Dendritic cell treated with granulocyte-macrophage colony-stimulating factor and Interleukin-4, amounts not matched to agents 40 ng/mL and 50 ng/mL, for 4 days (primary cell): ENCODE measurements around the gene RIMBP2.

Source experiments
- H3K27ac Mint-ChIP-seq: one replicate; pipeline ENCODE4 v1.8.0; 2022; ENCODE audit warnings: mild to moderate bottlenecking, mixed read lengths
- H3K27me3 Mint-ChIP-seq: one replicate; pipeline ENCODE4 v1.8.0; 2022; ENCODE audit warnings: mild to moderate bottlenecking, mixed read lengths
- H3K36me3 Mint-ChIP-seq: one replicate; pipeline ENCODE4 v1.8.0; 2022; ENCODE audit warnings: low read depth, mixed read lengths
- H3K4me1 Mint-ChIP-seq: one replicate; pipeline ENCODE4 v1.8.0; 2022; ENCODE audit warnings: low read depth, mixed read lengths
- H3K4me3 Mint-ChIP-seq: one replicate; pipeline ENCODE4 v1.8.0; 2022; ENCODE audit warnings: mild to moderate bottlenecking, moderate library complexity, mixed read lengths
- H3K9me3 Mint-ChIP-seq: one replicate; pipeline ENCODE4 v1.8.0; 2022; ENCODE audit warnings: mixed read lengths
- intact Hi-C: fragments of 100-400 bp; cut with micrococcal nuclease; formaldehyde crosslinking; loops from one replicate; pipeline ENCODE4 v1.15.0; 2022

RIMBP2 gene

GRCh38 chr12:130619385-130620001 lies 96.6 kb downstream of the RIMBP2 start:
- no peaks in the 10 kb centered on the region for H3K36me3 Mint-ChIP-seq
- no peaks in the 10 kb centered on the region for H3K27me3 Mint-ChIP-seq
- no peak overlapping the region for H3K4me3 Mint-ChIP-seq
- H3K9me3 Mint-ChIP-seq = no peaks in the 10 kb centered on the region
- no peak overlapping the region for H3K27ac Mint-ChIP-seq
- intact Hi-C loops = no loop called here
- no peaks in the 10 kb centered on the region for H3K4me1 Mint-ChIP-seq

DNA sequence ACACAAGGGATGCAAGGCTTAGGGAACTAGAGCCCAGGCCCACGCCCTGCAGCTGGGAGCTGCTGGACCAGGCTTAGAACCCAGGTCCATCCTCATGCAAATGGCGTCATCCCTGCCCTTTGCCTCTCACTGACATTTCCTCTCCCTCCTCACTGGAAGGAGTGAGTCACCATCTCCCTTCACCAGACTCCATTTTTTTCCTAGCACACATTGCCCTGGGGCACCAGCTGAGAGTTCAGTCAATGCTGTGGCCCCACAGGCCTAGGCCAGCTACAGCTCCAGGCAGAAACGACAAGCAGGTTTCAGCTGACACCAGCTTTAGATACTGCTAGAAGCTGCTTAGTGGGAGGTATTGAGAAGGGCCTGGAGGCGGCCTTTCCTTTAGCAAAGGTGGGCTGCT lies 98.9 kb downstream of the RIMBP2 start:
- Mint-ChIP-seq H3K27ac (no peak overlapping the region), H3K36me3 (no peaks in the 10 kb centered on the region), H3K9me3 (no peaks in the 10 kb centered on the region), H3K4me1 (no peaks in the 10 kb centered on the region), H3K4me3 (no peak overlapping the region), H3K27me3 (no peaks in the 10 kb centered on the region)
- intact Hi-C loops = no loop called here

DNA sequence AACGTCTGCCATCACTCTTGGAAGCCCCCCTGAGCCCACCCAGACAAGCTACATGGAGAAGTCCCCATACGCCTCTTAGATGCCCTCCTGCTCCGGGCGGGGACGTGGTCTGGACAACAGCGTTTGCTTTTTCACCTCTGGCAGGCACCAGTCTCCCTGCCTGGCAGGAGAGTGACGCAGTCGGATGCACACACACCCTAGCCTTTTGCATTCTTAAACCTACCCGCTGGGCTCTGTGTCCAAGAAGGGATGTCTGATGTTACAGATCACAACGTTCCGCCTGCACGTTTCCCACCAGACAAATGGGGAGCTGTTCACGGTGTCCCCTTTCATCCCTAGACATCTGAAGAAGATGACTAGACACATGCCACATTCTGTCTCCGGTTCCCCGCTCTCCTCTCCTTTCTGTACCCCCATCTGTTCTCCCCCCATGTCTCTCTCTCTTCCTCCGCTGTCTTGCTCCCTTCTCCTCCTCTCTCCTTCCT lies 100.2 kb downstream of the RIMBP2 start:
- Mint-ChIP-seq H3K4me1 (no peaks in the 10 kb centered on the region), H3K4me3 (no peak overlapping the region), H3K9me3 (no peaks in the 10 kb centered on the region), H3K36me3 (no peaks in the 10 kb centered on the region), H3K27me3 (no peaks in the 10 kb centered on the region), H3K27ac (no peak overlapping the region)
- intact Hi-C loops = no loop called here

DNA sequence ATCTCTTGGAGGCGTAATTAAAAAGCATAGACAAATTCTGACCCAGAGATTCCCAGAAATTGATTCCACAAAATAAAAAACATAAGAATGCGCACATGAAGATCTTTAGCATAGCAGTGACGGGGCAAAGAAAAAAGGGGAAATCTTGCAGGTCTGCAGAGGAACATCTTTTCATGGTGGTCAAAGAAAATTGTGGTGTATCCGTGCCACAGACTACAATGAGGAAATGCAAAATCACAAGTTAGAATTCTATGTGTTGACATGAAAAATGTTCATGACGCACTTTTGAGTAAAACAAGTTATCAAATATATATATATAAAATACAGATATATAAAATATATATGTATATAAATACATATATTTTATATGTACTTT lies 101.6 kb downstream of the RIMBP2 start:
- Mint-ChIP-seq H3K27me3 (no peaks in the 10 kb centered on the region), H3K4me3 (no peak overlapping the region), H3K27ac (no peak overlapping the region), H3K4me1 (no peaks in the 10 kb centered on the region), H3K36me3 (no peaks in the 10 kb centered on the region), H3K9me3 (no peaks in the 10 kb centered on the region)
- intact Hi-C loops = no loop called here

DNA sequence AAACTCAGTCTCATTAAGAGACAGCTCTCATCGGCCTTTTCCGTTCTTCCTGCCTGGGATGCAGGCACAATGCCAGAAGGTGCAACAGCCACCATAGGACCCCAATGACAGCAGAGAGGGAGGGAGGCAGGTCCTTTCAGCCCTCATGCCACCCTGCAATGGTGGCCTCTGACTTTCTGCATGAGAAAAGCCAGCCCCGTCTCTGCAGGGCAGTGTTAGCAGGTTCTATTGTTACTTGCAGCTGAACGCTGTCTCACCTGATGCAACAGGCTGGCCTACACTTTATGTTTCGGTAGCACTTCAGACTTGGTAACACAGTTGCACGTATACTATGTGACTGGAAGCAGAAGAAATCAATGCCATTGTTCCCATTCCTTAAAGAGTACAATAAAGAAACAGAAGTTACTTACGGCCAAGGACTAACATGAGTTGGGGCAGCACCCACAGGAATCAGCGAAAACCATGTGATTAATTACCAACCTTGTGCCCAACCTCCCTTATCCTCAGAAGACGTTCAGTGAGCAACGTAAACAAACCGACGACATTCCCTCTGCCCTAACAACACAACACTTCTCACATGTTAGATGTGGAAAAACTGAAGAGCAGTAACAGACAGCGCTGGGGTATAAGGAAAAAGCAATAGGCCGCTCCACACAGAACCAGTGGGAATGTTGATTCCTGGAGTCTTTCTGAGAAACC lies 102.1 kb downstream of the RIMBP2 start:
- intact Hi-C loops = no loop called here
- H3K27ac Mint-ChIP-seq = no peak overlapping the region

DNA sequence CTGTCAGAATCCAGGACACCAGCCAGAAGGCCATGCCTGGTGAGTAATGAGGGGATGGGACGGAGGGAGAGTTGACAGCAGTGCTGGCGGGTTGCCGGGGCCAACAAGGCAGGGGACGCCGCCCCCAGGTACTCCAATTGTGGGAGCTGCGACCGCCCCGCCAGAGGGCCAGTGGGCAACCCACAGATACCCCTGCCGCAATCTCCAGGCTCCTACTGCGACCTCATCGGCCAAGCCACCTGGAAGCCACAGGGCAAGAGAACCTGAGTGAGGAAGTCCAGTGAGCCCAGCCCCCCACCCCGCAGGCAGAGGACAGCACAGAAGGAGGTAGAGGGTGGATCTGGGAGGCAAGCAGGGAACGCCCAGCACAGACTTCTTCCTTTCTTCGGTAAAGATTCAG lies 103.0 kb downstream of the RIMBP2 start:
- H3K9me3 Mint-ChIP-seq = no peaks in the 10 kb centered on the region
- intact Hi-C loops = no loop called here
- H3K27ac Mint-ChIP-seq = no peak overlapping the region
- H3K4me3 Mint-ChIP-seq = no peak overlapping the region
- no peaks in the 10 kb centered on the region for H3K27me3 Mint-ChIP-seq
- no peaks in the 10 kb centered on the region for H3K4me1 Mint-ChIP-seq
- no peaks in the 10 kb centered on the region for H3K36me3 Mint-ChIP-seq

More for the DNA sequence above, 102.1 kb downstream of the RIMBP2 start:
- no peaks in the 10 kb centered on the region for H3K9me3 Mint-ChIP-seq
- H3K4me1 Mint-ChIP-seq = no peaks in the 10 kb centered on the region
- H3K27me3 Mint-ChIP-seq = no peaks in the 10 kb centered on the region
- H3K4me3 Mint-ChIP-seq = no peak overlapping the region
- H3K36me3 Mint-ChIP-seq = no peaks in the 10 kb centered on the region

- H3K36me3 Mint-ChIP-seq = no peaks in the 10 kb centered on the region
- H3K27ac Mint-ChIP-seq = no peak overlapping the region
- no peaks in the 10 kb centered on the region for H3K27me3 Mint-ChIP-seq
- H3K4me3 Mint-ChIP-seq = no peak overlapping the region
- H3K9me3 Mint-ChIP-seq = no peaks in the 10 kb centered on the region
- no peaks in the 10 kb centered on the region for H3K4me1 Mint-ChIP-seq
- intact Hi-C loops = no loop called here
Measured at GRCh38 chr12:130611026-130611905, 104.8 kb downstream of the RIMBP2 start.

DNA sequence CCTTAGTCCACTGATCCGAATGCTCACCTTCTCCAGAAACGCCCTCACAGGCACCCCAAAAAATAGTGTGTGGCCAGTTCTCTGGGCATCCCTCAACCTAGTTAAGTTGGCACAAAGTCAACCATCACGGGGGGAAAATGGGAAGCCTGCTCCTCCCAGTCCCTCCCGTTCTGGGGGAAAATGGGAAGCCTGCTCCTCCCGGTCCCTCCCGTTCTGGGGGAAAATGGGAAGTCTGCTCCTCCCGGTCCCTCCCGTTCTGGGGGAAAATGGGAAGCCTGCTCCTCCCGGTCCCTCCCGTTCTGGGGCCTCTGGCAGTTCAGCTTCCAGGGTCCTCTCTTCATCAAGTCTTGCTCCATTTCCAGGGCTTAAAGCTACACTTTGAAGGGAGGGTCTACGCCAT lies 106.1 kb downstream of the RIMBP2 start:
- intact Hi-C loops = no loop called here
- no peaks in the 10 kb centered on the region for H3K4me1 Mint-ChIP-seq
- no peaks in the 10 kb centered on the region for H3K9me3 Mint-ChIP-seq
- no peaks in the 10 kb centered on the region for H3K36me3 Mint-ChIP-seq
- no peak overlapping the region for H3K27ac Mint-ChIP-seq
- H3K4me3 Mint-ChIP-seq = no peak overlapping the region
- H3K27me3 Mint-ChIP-seq = no peaks in the 10 kb centered on the region

DNA sequence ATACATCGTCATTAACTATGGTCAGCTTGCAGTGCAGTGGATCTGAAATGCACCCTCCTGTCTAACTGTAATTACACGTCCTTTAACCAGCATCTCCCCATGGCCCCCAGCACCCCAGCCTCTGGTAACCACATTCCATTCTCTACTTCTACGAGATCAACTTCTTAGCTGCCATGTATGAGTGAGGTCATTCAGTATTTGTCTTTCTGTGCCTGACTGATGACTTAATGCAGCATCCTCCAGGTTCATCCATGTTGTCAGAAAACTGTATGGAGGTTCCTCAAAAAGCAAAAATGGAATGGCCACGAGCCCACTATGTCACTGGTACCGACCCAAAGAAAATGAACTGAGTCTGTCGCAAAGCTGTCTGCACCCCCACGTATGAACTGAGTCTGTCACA lies 107.3 kb downstream of the RIMBP2 start:
- Mint-ChIP-seq H3K4me3 (no peak overlapping the region), H3K27ac (no peak overlapping the region), H3K4me1 (no peaks in the 10 kb centered on the region), H3K9me3 (no peaks in the 10 kb centered on the region), H3K36me3 (no peaks in the 10 kb centered on the region), H3K27me3 (no peaks in the 10 kb centered on the region)
- intact Hi-C loops = no loop called here

GRCh38 chr12:130608132-130608531 lies 108.0 kb downstream of the RIMBP2 start:
- intact Hi-C loops = no loop called here
- Mint-ChIP-seq H3K4me3 (no peak overlapping the region), H3K27ac (no peak overlapping the region), H3K4me1 (no peaks in the 10 kb centered on the region), H3K9me3 (no peaks in the 10 kb centered on the region), H3K36me3 (no peaks in the 10 kb centered on the region), H3K27me3 (no peaks in the 10 kb centered on the region)

- Mint-ChIP-seq H3K27ac (no peak overlapping the region), H3K27me3 (no peaks in the 10 kb centered on the region), H3K4me3 (no peak overlapping the region), H3K9me3 (no peaks in the 10 kb centered on the region), H3K36me3 (no peaks in the 10 kb centered on the region), H3K4me1 (no peaks in the 10 kb centered on the region)
- intact Hi-C loops = no loop called here
Measured at GRCh38 chr12:130606231-130606630, 109.9 kb downstream of the RIMBP2 start.

- H3K4me1 Mint-ChIP-seq = no peaks in the 10 kb centered on the region
- H3K9me3 Mint-ChIP-seq = no peaks in the 10 kb centered on the region
- no peak overlapping the region for H3K27ac Mint-ChIP-seq
- H3K27me3 Mint-ChIP-seq = no peaks in the 10 kb centered on the region
- H3K36me3 Mint-ChIP-seq = no peaks in the 10 kb centered on the region
- H3K4me3 Mint-ChIP-seq = no peak overlapping the region
- intact Hi-C loops = no loop called here
Measured at GRCh38 chr12:130603396-130603965, 112.6 kb downstream of the RIMBP2 start.

- H3K27me3 Mint-ChIP-seq = no peaks in the 10 kb centered on the region
- no peaks in the 10 kb centered on the region for H3K4me1 Mint-ChIP-seq
- H3K4me3 Mint-ChIP-seq = no peak overlapping the region
- intact Hi-C loops = no loop called here
- H3K27ac Mint-ChIP-seq = no peak overlapping the region
- H3K36me3 Mint-ChIP-seq = no peaks in the 10 kb centered on the region
- peaks cover 10% of the 10 kb centered on the region for H3K9me3 Mint-ChIP-seq
Measured at GRCh38 chr12:130602251-130602650, 113.8 kb downstream of the RIMBP2 start.

- no peaks in the 10 kb centered on the region for H3K4me1 Mint-ChIP-seq
- peaks cover 10% of the 10 kb centered on the region for H3K9me3 Mint-ChIP-seq
- no peak overlapping the region for H3K27ac Mint-ChIP-seq
- intact Hi-C loops = no loop called here
- no peaks in the 10 kb centered on the region for H3K36me3 Mint-ChIP-seq
- H3K4me3 Mint-ChIP-seq = no peak overlapping the region
- no peaks in the 10 kb centered on the region for H3K27me3 Mint-ChIP-seq
Measured at GRCh38 chr12:130601327-130601726, 114.8 kb downstream of the RIMBP2 start.
